Activated T-cell treated with anti-CD3 and anti-CD28 coated beads, Interleukin-2, amount 50 U/mL, for 48 hours (primary cell): Measurements from ENCODE around the gene OR6P1.

Experiments used
- DNase-seq, 2 experiments: peaks; one replicate each; pipeline ENCODE4 v3.0.0-alpha.2; 2020

OR6P1 gene, protein sequence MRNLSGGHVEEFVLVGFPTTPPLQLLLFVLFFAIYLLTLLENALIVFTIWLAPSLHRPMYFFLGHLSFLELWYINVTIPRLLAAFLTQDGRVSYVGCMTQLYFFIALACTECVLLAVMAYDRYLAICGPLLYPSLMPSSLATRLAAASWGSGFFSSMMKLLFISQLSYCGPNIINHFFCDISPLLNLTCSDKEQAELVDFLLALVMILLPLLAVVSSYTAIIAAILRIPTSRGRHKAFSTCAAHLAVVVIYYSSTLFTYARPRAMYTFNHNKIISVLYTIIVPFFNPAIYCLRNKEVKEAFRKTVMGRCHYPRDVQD

DNA sequence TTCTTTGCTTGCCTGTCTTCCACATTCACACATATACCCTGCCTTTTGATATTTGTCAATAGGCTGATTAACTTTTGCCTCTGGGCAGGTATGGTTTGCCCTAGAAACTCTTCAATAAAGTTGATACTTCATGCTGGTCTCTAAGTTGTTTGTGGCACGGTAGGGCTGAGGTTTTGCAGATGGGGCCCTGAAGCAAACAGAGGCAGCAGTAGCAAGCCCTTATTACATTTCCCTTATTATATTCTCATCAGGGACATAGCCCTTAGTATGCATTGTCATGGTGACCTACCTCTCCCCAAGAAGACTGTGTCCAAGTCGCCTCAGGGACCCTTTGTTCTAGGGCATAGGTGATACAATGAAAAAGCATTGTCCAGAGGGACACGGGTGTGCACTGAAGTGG lies at the start of gene OR6P1:
OR6P1 (minus strand) TSS at position 101 of the 400 bp plus-strand sequence. CDS start 6,976 bp downstream, outside the sequence.
- DNase-seq, result no peak

DNA sequence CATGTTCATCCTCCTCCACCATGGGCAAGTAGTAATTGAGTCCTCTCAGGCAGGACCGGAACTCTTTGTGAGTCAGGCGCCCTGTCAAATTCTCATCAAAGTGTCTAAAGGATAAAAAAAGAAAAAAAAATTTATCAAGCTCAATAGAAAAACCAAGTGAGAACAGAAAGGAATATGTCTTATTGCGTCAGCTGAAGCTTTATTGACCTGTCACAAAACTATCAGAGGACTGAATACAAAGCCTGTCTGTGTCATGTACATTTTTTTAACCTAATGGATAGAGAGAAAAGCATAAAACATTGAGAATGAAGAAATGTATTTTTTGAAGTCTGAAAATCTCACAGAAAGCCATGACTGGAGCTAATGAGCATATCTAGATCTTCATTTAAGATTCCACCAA lies 43.4 kb upstream of the OR6P1 start:
- no peak for DNase-seq

DNA sequence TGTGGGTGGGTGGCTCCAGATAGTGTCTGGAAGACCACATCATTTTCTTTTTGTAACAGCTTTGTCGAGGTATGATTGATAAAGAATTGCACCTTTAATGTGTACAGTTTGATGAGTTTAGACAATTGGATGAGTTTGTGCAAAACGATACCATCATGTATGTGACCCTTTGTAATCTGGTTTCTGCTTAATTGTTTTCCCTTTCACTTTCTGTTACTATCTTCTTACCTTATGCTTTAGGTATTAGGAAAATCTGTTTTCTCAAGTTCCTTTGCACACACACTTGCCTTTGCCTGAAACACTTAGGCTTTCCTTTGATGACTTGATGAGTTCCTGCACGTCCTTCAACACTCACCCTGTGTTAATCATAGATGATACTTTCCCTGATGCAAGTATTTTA lies 41.5 kb upstream of the OR6P1 start:
- DNase-seq, result no peak

DNA sequence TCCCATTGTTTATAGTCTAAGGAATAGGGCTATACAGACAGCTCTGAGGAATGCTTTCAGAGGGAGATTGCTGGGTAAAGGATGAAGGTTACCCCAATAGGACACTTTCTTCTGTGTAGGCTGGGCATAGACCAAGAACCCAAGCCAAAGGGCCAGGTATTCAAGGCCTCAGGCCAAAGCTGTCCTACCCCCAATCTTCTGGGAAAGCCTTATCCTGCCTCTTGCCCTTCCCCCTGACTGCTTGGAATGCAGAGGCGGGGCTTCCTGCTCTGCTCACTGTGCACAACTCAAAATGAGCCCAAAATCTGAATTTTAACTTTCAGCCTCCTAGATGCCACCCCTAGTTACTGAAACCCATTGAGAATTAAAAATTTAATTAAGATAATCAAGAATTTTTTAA lies 36.9 kb upstream of the OR6P1 start:
- no peak for DNase-seq

DNA sequence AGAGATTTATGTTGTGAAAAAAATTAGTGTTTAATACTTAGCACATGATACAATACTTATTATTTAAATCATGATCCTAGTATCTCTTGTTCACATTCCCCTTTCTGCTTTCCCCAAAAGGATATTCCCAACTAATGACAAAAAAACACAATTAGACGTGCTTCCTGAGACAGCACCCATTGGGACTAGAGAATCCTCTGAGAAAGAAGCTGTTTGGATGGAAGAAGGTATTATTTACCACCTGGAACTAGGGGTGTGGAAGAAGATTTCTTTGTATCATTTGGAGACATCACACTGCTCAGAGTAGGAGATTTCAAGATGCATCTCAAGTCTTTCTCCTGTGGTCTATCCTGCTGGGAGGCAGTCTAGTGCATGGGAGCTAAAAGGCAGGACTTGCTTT lies 34.6 kb upstream of the OR6P1 start, which contains the start of gene OR10Z1:
OR10Z1 (plus strand) TSS at position 301 of the 400 bp plus-strand sequence. CDS start 1,171 bp downstream, outside the sequence.
- DNase-seq, result no peak

DNA sequence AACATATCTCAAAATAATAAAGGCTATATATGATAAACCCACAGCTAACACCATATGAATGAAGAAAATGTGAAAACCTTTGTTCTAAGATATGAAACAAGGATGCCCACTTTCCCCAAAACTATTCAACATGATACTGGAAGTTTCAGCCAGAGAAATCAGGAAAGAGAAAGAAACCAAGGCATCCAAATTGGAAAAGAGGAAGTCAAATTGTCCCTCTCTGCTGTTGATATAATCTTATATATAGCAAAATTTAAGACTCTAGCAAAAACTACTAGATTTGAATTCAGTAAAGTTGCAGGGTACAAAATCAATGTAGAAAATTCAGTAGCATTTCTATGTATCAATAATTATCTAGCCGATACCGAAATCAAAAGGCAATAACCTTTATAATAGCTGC lies 30.4 kb upstream of the OR6P1 start:
- no peak for DNase-seq

DNA sequence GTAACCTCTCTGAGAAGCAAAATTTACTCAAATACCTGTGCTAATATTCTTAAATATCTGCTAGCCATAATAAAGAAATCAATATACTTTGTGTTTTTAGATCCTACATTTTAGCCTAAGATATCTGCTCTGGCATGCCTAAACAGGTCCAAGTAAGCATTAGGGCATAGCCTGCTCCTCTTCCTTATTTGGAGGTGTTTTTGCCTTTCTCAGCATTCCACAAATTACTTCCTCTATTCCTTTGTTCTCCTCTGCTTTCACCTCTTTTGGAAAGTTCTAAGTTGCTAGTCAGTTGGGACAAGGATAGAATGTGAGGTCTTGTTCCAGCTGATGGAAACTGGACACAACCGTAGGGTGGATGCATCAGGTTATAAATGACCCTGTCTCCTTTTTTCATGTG lies 16.6 kb upstream of the OR6P1 start:
- DNase-seq, result no peak

DNA sequence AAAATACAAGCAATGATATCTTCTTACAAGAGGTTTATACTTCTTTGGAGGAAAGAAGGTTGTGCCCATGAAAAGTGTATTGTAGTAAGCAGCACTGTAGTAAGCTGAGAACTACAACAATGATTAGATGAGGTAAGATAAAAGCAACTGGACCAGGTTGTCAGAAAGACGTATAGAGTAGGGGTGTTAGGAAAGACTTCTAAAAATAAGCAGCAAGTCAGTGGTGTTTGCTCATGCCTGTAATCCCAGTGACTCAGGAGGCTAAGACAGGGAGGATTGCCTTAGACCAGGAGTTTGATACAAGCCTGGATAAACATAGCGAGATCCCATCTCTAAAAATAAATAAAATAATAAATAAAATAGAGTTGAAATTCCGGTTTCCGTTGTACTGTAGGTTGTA lies 13.6 kb upstream of the OR6P1 start:
- no peak for DNase-seq

DNA sequence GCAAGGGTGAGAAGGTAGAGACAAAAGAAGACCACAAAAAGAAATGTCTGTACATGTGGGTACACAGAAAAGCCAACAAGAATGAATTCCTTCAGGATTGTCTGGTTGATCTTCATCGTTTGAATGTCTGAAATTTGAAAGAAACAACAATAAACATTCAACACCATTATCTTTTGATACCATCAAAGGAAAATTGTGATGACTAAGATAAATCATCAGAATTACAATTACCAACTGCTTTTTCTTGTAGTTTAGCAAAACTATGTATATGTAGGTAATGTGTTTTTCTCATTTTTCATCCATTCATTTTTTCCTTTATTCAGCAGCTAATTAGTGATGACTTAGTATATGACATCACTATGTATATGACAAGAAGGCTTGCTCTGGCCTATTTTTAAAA lies 9.4 kb upstream of the OR6P1 start, which contains the start of gene OR10X1:
OR10X1 (minus strand) TSS at position 167 of the 400 bp plus-strand sequence; CDS start at position 167, 0 bp downstream.
- no peak for DNase-seq

DNA sequence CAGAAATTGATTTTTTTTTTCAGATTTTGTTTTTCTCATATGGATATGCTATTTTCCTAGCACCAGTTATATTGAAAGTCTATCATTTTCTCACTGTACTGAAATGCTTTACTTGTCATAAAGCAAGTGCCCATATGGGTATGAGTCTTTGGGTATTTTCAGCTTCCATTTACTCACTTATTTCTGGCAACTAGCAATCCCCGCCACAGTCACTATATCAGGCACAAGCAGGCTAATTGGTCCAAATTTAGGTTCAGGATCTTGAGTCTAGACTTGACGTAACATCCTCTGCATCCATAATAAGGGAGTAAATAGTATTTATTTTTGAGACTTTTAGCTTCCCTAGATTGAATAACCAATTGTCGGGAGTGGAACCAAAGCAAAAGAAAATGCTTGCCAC lies 7.2 kb upstream of the OR6P1 start:
- DNase-seq, result no peak

DNA sequence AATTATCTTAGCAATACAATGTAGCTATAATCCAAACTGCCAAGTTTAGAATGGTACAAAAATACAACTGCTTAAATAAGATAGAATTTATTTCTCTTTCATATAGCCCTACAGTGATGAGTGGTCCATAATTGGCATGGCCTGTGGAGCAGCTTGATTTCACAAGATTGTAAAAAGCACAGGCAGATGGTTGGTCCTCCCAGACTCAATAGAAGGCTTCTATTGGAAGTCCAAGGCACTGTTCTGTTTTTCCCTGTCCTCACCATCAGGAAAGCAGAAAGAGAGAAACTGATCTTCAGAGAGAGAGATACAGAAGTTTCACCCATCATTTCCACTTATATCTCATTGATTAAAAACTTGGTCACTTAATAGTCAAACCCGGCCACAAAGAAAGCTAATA lies 1.8 kb upstream of the OR6P1 start:
- DNase-seq, result no peak

DNA sequence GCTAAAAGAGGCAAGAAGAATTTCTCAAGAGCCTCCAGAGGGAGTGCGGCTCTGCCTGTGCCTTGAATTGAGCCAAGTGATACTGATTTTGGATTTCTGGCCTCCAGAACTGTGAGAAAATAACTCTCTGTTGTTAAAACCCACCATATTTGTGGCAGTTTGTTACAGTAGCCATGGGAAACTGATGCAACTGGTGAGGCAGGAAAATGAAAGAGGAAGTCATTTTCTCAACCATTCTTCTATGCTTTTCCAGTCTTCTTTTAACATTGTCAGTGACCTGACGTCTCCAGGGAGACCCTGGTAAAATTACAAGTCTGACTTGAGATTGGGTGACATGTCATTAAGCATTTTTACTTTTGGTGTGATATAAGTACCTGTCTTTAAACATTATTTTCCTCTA lies 5.8 kb downstream of the OR6P1 start:
- no peak for DNase-seq

DNA sequence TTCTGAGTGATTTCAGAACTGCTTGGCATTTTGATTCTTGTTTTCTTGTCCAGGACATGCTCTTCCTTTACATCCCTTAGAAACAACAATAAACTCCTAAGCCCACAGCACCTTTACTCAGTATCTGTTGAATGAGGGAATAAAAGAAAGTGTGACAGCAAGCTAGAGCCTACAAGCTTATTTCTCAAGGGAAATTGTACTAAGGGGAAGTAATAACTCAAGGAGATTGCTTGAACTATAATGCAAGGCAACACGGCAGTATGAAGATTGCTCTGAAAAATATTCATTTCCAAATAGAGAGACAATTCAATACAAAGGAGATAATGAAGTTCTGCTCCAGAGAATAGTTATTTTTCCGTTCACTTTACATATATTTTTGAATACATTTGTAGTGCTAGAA lies 6.5 kb downstream of the OR6P1 start:
- DNase-seq, result no peak

DNA sequence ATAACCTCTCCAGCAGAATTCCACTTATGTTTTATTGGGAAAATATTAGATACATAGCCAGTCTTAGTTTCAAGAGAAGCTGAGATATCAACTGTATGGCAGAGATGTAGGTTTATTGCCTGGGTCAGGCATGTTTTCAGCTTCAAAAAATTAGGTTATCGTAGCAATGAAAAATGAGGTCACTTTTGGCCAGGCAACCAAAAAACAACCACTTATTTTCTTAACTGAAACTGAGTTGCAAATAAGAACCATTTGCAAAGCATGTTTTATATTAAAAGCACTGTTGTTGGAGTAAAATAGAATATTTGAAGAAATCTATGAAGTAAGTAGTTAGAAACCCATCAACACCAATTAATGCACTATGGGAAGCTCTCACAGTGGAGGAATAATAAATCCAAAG lies 10.7 kb downstream of the OR6P1 start:
- DNase-seq, result no peak

DNA sequence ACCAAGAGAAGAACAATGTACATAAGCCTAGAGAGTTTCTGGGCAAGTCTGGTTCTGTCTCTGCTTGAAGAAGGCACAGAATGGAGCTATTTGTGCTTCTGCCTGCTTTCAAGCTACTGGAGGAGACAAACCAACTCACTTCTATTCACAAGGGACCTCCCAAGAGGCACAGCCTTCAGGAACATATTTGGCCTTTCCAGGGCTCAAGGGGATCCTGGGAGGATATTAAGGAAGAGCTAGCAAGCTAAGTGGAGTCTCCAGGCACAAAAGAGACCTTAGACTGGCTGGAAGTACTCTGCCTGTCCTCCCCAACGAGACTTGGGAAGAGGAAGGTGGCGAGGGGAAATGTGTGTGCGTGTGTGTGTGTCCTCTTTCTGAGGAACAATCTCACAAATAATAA lies 16.0 kb downstream of the OR6P1 start, which contains the start of gene OR6Y1:
OR6Y1 (minus strand) TSS at position 54 of the 400 bp plus-strand sequence. CDS start 6,300 bp downstream, outside the sequence.
- no peak for DNase-seq

DNA sequence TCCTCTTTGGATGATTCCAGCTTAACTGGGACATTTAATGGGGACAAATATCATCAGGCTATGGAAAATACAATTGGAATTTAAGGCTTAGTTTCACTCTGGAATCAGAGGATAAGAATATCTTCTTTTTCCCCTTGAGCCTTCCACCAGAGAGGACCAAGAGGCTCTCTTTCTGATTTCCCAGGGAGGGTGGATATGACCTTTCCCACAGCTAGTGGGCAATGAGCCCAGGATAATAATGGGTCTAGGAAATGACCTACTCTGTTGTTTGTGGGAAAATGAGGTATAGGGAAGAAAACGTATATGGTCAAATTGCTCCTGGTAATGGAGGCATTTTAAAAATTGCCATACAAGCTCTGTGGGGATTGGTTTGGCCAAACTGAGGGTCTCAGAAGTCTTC lies 18.1 kb downstream of the OR6P1 start:
- DNase-seq, result no peak

DNA sequence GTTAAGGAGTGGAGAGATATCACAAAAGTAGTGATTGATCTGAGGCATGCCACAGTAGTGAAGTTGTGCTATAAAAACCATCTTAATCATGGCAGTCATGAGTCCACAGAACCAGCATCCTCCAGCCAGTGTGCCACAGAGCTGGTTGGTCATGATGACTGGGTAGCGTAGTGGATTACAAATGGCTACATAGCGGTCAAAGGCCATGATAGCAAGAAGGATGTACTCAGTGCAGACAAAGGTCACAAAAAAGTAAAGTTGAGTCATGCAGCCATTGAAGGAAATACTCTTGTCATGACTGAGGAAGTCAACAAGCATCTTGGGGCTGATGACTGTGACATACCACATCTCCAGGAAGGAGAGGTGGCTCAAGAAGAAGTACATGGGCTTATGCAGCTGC lies 22.8 kb downstream of the OR6P1 start:
- no peak for DNase-seq

DNA sequence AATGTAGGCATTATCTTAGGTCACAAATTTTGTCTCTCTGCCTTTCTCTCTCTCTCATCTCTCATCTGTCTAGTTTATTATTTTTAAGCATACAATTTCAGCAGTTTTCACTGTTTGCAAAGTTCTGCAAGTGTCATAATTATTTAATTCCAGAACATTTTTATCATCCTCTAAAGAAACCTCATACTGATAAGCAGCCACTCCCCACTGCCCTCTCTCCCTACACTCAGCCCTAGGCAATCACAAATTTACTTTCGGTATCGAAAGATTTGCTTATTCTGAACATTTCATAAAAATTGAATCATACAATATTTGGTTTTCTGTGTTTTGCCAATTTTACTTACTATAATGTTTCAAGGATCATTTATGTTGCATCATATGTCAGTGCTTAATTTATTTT lies 32.8 kb downstream of the OR6P1 start:
- DNase-seq, result no peak

DNA sequence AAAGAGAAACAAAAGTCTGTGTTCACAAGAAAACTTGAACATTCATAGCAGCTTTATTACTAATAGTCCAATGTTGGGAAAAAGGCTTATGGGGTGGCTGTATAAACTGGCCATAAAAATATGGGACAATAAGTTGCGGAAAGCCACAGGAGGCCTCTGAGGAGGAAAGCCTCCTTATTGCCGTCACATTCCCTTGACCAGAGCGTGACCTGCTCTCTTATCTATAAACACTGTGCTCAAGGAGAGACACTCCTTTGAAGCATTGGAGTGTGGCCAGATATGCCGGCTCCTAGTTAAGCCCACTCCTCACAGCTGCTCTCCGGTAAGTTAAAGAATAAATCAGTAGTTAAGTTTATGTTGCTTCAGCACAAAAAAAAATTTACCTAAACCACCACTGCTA lies 35.9 kb downstream of the OR6P1 start:
- DNase-seq, result no peak

DNA sequence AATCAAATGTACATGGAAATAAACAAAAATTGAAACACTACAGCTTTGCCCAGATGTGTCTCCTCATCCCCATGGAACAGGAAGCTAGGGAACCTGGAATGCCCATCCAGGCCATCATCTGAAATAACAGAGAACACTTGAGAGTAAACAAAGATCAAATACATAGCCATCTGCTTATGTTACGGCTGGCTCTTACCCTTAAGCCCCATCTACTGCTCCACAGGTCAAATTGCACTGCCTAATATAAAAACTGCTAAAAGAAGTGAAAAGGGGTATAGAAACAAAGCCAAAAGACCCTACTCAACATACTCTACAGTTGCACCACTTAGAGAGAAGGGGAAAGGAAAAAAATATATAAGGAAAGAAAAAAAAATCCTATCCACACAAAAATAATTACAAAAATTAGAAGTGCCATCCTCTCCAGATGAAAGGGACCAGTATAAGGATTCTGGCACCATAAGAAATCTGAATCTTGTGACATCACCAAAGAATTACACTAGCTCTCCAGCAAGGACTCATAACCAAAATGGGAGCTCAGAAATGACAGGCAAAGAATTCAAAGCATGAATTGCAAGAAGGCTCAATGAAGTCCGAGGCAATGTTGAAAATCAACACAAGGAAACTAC lies 43.1 kb downstream of the OR6P1 start:
- no peak for DNase-seq

DNA sequence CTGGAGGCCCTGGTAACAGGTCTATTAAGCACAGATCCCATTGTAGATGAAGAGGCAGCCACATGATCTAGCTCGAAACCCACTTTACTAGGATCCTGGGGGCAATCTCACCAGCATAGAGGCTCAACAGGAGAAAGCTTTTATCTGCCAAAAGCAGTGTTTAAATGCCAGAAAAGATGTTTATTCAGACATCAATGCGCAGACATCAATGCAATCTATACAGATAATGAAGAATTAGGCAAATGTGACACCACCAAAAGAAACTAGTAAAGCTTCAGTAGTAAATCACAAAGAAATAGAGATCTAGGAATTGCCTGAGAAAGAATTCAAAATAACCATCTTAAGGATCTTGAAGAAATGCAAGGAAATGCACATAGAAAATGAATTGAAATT lies 48.7 kb downstream of the OR6P1 start:
- no peak for DNase-seq

DNA sequence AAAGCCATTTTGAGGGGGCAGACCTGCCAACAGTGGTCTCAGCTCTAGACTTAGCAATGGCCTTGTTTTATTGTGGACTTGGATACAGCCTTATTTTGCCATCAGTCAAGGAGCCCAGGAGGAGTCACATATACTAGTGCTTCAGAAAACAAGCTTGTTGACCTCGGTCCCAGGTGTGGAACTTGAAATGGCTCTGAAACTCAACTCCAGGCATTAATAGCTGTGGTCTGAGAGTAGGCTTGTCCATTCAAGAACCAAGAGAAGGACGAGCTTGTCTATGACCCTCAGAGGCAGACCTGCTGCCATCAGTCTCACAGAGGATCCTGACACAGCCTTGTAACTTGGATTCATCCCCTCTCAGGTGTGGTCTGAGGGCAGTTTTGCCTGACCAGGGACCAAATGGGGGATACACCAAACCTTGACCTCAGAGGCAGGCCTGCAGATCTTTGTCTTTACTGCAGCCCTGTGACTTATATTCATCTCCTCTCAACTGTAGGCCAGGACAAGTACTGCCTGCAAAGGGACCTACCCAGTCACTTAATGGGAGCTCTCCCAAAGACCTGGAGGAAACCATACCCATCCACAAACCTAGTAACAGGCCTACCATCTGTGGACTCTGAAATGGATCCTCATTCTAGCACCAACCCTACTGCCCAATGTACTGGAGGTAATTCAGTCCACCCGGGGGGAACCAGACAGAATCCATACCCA lies 49.3 kb downstream of the OR6P1 start:
- DNase-seq, result no peak

DNA sequence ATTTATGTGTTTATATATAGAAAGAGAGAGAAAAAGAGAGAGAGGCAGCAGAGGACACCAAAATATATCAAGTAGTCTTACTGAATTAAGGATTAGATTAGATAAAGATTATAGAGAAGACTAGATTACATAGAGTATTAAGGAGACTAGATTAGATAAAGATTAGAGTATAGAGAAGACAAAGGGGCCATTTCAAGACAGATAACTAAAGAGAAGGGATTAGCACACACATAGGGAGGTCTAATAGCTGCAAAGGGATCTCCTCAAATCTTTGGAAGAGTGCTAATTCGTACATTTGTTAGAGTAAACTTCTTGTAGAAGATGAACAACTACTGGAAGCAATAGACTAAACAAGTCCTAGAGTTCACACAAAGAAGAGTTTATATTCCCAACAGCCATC lies 50.4 kb downstream of the OR6P1 start:
- DNase-seq, result no peak

DNA sequence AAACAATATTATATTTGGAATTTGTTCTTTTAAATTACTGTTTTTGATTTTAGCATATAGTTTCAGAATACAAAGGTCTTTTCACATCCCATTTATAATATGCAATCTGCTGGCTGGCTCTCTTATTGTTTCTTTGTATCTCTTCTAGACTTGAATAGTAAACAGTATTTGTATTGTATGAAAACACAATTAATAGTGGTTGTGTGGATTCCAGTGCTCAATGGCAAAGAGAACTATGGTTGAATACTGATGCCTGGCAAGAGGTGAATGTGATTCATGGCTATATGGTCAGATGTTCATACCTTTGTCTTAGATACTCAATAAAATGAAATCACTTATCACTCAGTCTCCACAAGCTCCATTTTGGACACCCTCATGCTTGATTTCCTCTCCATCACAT lies 53.4 kb downstream of the OR6P1 start:
- no peak for DNase-seq
